Chondrocyte (in vitro differentiated cells): ENCODE measurements around the gene GRIA4. TPM values are rescaled to one million over a fixed set of nuclear protein-coding genes. Genes with fewer than 3 reads are reported as not detected.

Experiments used
- DNase-seq: peaks from one replicate; pipeline ENCODE4 v3.0.0; 2021; ENCODE audit warnings: mixed read lengths, low spot score
- H3K27ac Mint-ChIP-seq: one replicate; pipeline ENCODE4 v1.8.0; 2021; ENCODE audit warnings: mild to moderate bottlenecking, moderate library complexity, mixed read lengths; ENCODE audit not compliant: unreplicated experiment
- H3K27me3 Mint-ChIP-seq: 2 replicates; pipeline ENCODE4 v1.8.0; 2021; ENCODE audit warnings: low read depth, mixed read lengths
- H3K36me3 Mint-ChIP-seq: 2 replicates; pipeline ENCODE4 v1.8.0; 2021; ENCODE audit warnings: low read depth, mixed read lengths
- H3K4me1 Mint-ChIP-seq: 2 replicates; pipeline ENCODE4 v1.8.0; 2021; ENCODE audit warnings: low read depth, mild to moderate bottlenecking, mixed read lengths
- H3K4me3 Mint-ChIP-seq: one replicate; pipeline ENCODE4 v1.8.0; 2021; ENCODE audit warnings: mild to moderate bottlenecking, moderate library complexity, mixed read lengths; ENCODE audit not compliant: unreplicated experiment
- H3K9me3 Mint-ChIP-seq: 2 replicates; pipeline ENCODE4 v1.8.0; 2021; ENCODE audit warnings: low read depth, mixed read lengths
- CTCF ChIP-seq: fragments of 200-600 bp; sonication (generic); IDR thresholded peaks from 2 replicates; pipeline ENCODE4 v1.5.0; 2021; ENCODE audit warnings: antibody characterized with exemption, mild to moderate bottlenecking, moderate library complexity
- total RNA-seq: library from RNA; stranded (reverse); gene quantifications from 3 replicates; pipeline ENCODE4 v1.2.1, GENCODE V29; 2021

GRIA4 gene
- total RNA-seq, 1 donor from 2014 or later, result not detected

GRCh38 chr11:105953886-105954285 lies 344.0 kb downstream of the GRIA4 start:
- Mint-ChIP-seq H3K27ac (no peak overlapping the region), H3K9me3 (peaks cover 6% of the 10 kb centered on the region), H3K4me1 (no peaks in the 10 kb centered on the region), H3K27me3 (peaks cover 2% of the 10 kb centered on the region), H3K4me3 (no peak overlapping the region), H3K36me3 (no peaks in the 10 kb centered on the region)
- no peak for DNase-seq
- no peak for TF ChIP-seq CTCF

- Mint-ChIP-seq H3K36me3 (no peaks in the 10 kb centered on the region), H3K27me3 (peaks cover 2% of the 10 kb centered on the region), H3K9me3 (peaks cover 15% of the 10 kb centered on the region), H3K4me1 (no peaks in the 10 kb centered on the region), H3K4me3 (no peak overlapping the region), H3K27ac (no peak overlapping the region)
- no peak for TF ChIP-seq CTCF
- DNase-seq, result peak; percentile 61
These were observed 350.7 kb downstream of the GRIA4 start for GRCh38 chr11:105960252-105961245.

- no peaks in the 10 kb centered on the region for H3K27me3 Mint-ChIP-seq
- DNase-seq, result no peak
- no peak for TF ChIP-seq CTCF
- no peaks in the 10 kb centered on the region for H3K9me3 Mint-ChIP-seq
- H3K4me3 Mint-ChIP-seq, result no peak overlapping the region
- H3K36me3 Mint-ChIP-seq, result no peaks in the 10 kb centered on the region
- no peak overlapping the region for H3K27ac Mint-ChIP-seq
- no peaks in the 10 kb centered on the region for H3K4me1 Mint-ChIP-seq
These were observed 358.3 kb downstream of the GRIA4 start for GRCh38 chr11:105968021-105968697.

- Mint-ChIP-seq H3K4me1 (no peaks in the 10 kb centered on the region), H3K27ac (no peak overlapping the region), H3K27me3 (no peaks in the 10 kb centered on the region), H3K36me3 (no peaks in the 10 kb centered on the region), H3K4me3 (no peak overlapping the region), H3K9me3 (no peaks in the 10 kb centered on the region)
- DNase-seq, result no peak
- TF ChIP-seq CTCF, result no peak
These were observed 359.9 kb downstream of the GRIA4 start for GRCh38 chr11:105969756-105970155.

GRCh38 chr11:105975128-105975527 lies 365.3 kb downstream of the GRIA4 start:
- no peak overlapping the region for H3K4me3 Mint-ChIP-seq
- H3K4me1 Mint-ChIP-seq, result no peaks in the 10 kb centered on the region
- TF ChIP-seq CTCF, result no peak
- H3K9me3 Mint-ChIP-seq, result no peaks in the 10 kb centered on the region
- peaks cover 2% of the 10 kb centered on the region for H3K27me3 Mint-ChIP-seq
- no peaks in the 10 kb centered on the region for H3K36me3 Mint-ChIP-seq
- H3K27ac Mint-ChIP-seq, result no peak overlapping the region
- no peak for DNase-seq
